ENCODE measurements around the gene NUTM2F.
"Not testable (repeated sequence)": the region's sequence is repeated elsewhere in the genome, so short reads cannot be mapped to it uniquely, and the experiment has no call there.

Gene NUTM2F, protein sequence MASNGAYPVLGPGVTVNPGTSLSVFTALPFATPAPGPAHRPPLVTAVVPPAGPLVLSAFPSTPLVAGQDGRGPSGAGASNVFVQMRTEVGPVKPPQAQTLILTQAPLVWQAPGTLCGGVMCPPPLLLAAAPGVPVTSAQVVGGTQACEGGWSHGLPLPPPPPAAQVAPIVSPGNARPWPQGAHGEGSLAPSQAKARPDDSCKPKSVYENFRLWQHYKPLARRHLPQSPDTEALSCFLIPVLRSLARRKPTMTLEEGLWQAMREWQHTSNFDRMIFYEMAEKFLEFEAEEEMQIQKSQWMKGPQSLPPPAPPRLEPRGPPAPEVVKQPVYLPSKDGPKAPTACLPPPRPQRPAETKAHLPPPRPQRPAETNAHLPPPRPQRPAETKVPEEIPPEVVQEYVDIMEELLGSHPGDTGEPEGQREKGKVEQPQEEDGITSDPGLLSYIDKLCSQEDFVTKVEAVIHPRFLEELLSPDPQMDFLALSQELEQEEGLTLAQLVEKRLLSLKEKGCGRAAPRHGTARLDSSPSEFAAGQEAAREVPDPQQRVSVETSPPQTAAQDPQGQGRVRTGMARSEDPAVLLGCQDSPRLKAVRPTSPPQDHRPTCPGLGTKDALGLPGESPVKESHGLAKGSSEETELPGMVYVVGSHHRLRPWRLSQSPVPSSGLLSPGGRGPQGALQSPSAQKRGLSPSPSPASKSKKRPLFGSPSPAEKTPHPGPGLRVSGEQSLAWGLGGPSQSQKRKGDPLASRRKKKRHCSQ

DNA sequence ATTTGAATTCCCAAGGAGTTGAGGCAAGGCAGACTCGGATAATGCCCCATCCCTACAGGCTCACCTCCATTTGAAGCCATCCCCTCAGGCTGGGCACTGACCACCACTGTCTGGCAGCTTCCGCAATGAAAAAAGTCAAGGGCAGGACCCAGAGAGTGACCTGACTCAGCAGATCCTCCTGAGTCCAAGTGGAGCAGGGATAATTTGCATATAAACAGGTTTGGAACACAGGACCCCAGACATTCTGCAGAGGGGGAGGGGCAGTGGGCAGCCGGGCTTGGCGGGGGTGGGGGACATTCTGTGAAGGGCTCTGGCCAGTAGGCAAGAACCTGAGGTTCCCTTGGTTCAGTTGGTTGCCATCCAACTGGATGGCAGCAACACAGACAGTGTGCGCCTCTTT is at the start of gene NUTM2F:
Gene NUTM2F (minus strand): TSS at position 101 of the 400 bp plus-strand sequence. CDS start 21 bp downstream, at position 80.
- not testable (repeated sequence) for H3K27ac Mint-ChIP-seq; H3K9me3 Mint-ChIP-seq; H3K4me1 Mint-ChIP-seq (ENCODE audit: low read depth); H3K4me3 Mint-ChIP-seq; H3K27me3 Mint-ChIP-seq; H3K36me3 Mint-ChIP-seq (ENCODE audit: low read depth)

DNA sequence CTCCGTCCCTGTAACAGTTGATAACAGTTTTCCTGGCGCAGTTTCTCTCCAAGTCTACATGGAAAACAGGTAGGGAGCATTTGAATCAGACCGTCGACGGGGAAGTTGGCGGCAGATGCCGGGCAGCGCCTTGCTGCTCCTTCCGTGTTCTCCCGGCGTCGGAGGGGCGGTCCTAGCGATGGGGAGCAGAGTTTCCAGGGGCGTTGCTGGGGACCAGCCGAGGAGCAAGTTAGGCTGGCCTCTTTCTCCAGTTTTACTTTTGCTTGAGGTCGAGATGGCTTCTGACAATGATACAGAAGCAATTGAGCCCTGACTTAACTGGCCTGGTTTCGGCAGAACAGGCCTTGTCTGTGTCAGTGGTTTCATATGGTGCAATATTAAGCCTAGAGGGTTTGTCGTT is 46.8 kb upstream of the NUTM2F start:
- H3K27me3 Mint-ChIP-seq; H3K36me3 Mint-ChIP-seq (ENCODE audit: low read depth); H3K9me3 Mint-ChIP-seq: not testable (repeated sequence)
- H3K4me3 Mint-ChIP-seq: peak overlapping the region; percentile 89
- peak overlapping the region; percentile 92 for H3K27ac Mint-ChIP-seq
- peaks cover 14% of the 10 kb centered on the region for H3K4me1 Mint-ChIP-seq (ENCODE audit: low read depth)

DNA sequence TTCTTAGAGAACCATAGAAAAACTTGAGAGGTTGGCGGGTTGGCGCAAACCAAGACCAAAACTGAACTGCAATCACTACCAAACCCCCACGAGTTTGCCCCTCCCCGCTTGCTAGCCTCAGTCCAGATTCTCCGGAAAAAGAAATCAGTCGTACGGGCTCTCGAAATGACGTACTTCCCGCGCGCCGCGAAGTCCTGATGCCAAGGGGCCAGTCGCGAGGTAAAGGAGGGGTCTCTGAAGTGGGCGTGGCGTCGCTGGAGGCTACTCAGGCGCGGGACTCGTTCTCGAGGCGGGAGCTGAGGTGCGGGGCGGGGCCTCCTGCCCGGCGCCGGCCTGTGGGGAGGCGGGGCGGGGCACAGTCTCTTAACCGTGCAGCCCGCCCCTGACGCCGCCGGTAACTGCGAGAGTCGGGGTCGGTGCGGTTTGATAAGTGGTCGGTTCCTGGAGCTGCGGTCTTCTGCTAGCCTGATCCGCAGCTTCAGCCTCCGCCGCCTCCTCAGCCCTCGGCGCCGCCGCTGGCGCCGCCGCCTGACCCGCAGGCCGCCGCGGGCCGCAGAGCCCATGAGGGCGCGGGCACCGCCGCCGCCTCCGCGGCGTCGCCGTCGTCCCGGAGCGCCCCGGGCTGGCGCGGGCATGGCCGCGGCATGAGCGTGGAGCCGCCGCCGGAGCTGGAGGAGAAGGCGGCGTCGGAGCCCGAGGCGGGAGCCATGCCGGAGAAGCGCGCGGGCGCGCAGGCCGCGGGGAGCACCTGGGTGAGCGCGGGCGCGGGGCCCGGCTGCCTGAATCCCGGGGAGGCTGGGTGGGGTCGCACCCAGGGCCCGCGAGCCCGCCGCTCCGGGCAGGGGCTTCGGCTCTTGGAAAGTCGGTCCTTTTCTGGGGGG is 46.0 kb upstream of the NUTM2F start:
- H3K27me3 Mint-ChIP-seq; H3K36me3 Mint-ChIP-seq (ENCODE audit: low read depth); H3K9me3 Mint-ChIP-seq: not testable (repeated sequence)
- peak overlapping the region; percentile 92 for H3K27ac Mint-ChIP-seq
- H3K4me3 Mint-ChIP-seq: peak overlapping the region; percentile 89
- H3K4me1 Mint-ChIP-seq (ENCODE audit: low read depth): peaks cover 14% of the 10 kb centered on the region

DNA sequence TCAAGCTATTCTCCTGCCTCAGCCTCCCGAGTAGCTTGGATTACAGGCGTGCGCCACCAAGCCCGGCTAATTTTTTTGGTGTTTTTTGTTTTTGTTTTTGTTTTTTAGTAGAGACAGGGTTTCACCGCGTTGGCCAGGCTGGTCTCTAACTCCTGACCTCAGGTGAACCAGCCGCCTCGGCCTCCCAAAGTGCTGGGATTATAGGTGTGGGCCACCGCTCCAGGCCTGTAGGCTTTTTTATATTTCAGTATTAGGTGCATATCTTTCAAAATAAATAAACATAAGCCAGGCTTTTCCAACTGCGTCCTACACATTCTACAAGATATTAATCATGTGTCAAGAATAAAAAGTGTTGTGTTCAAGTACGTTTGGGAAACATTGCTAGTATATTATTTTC is 45.3 kb upstream of the NUTM2F start:
- Mint-ChIP-seq H3K27ac (peak overlapping the region; percentile 74), H3K4me3 (peak overlapping the region; percentile 73), H3K4me1 (ENCODE audit: low read depth) (peaks cover 14% of the 10 kb centered on the region)
- H3K36me3 Mint-ChIP-seq (ENCODE audit: low read depth); H3K9me3 Mint-ChIP-seq; H3K27me3 Mint-ChIP-seq: not testable (repeated sequence)

DNA sequence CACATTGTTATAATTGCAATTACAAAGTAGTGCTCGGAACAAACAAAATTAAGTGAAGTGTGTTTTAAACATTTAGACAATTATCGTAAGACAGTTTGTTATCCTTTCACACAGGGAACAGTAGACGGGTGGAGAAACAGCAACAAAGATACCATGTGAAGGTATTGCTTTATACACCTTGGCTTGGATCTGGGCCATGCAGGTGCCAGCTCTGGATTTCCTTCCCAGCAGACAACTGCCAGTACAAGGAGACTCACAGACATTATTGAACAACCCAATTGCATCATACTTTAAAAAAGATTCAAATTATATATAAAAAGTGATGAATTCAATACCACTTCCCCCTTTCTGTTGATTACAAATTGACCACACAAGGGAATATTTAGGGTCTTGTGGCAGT is 41.8 kb upstream of the NUTM2F start:
- H3K4me1 Mint-ChIP-seq (ENCODE audit: low read depth); H3K27ac Mint-ChIP-seq; H3K36me3 Mint-ChIP-seq (ENCODE audit: low read depth); H3K4me3 Mint-ChIP-seq; H3K27me3 Mint-ChIP-seq; H3K9me3 Mint-ChIP-seq: not testable (repeated sequence)

DNA sequence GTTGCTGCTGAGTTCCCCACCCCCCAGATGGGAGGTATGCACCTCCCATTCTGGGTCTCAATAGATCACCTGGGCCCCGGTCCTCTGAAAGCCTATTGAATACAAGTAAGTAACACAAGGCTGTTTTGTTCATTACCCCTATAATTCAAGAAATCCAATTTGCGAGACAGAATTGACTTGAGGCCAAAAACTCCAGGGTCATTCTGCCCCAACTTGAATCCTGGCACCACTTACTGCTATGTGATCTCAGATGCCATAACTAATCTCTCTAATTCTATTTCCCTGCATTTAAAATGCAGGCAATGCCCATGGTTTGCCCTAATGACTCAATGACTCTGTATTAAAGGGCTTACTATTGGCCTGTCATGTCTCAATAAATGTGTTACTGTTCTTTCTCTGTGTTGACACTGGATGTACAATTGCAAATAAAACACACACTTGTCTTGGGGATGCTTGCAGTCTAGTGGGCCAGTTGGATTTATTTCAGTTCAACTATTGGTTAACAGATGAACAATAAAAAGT is 35.7 kb upstream of the NUTM2F start:
- not testable (repeated sequence) for H3K9me3 Mint-ChIP-seq; H3K27me3 Mint-ChIP-seq; H3K4me3 Mint-ChIP-seq; H3K36me3 Mint-ChIP-seq (ENCODE audit: low read depth); H3K4me1 Mint-ChIP-seq (ENCODE audit: low read depth); H3K27ac Mint-ChIP-seq

DNA sequence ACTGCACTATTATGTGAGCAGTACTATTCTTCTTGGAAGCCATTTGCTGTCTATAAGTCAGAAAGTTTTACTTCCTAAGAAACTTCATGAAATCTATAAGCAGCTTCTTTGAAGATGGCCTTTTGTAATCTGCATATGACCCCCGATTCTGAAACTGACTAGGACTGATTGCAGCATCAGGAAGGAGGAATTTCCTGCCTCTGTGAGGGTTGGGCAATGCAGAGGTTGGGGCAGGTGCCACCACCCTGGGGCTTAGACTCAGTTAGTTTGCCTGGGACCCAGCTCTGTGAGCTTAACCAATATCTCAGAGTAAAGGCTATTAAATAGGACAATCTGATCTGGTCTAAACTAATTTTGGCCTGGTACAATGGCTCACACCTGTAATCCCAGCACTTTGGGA is 28.7 kb upstream of the NUTM2F start:
- H3K4me3 Mint-ChIP-seq; H3K27ac Mint-ChIP-seq; H3K9me3 Mint-ChIP-seq; H3K4me1 Mint-ChIP-seq (ENCODE audit: low read depth); H3K27me3 Mint-ChIP-seq; H3K36me3 Mint-ChIP-seq (ENCODE audit: low read depth): not testable (repeated sequence)

DNA sequence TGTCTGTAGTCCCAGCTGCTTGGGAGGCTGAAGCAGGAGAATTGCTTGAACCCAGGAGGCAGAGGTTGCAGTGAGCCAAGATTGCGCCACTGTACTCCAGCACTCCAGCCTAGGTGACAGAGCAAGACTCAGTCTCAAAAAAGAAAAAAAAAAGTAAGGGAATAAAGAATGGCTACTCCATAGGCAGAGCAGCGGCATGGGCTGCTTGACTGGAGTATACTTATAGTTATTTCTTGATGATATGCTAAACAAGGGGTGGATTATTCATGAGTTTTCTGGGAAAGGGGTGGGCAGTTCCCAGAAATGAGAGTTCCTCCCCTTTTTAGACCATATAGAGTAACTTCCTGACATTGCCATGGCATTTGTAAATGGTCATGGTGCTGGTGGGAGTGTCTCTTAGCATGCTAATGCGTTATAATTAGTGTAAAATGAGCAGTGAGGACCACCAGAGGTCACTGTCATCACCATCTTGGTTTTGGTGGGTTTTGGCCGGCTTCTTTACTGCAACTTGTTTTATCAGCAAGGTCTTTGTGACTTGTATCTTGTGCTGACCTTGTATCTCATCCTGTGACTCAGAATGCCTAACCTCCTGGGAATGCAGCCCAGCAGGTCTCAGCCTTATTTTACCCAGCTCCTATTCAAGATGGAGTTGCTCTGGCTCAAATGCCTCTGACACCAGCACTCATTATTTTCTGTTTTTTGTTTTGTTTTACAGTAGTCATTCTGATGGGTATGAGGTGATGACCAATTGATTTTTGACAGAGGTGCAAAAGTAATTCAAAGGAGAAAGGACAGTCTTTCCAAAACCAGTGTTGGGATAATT is 23.7 kb upstream of the NUTM2F start:
- H3K9me3 Mint-ChIP-seq; H3K4me3 Mint-ChIP-seq; H3K4me1 Mint-ChIP-seq (ENCODE audit: low read depth); H3K27me3 Mint-ChIP-seq; H3K36me3 Mint-ChIP-seq (ENCODE audit: low read depth); H3K27ac Mint-ChIP-seq: not testable (repeated sequence)

DNA sequence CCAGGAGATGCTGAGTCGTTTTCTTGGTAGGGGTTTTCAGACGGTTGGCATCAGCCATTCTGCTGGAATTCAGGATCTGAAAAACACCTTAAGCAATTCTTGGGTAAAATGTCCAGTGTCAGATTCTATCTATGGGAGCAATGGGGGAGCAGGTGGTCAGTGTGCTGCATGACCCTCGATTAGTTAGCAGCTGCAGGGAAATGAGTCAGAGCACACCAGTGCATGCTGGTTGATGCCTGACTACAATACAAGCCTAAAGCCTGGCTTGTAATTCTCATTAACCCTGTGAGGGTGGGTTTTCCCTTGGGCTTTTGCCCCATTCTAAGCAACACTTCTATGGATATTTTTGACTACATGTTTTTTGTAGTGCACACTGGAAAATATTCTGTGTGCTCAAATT is 20.3 kb upstream of the NUTM2F start:
- not testable (repeated sequence) for H3K36me3 Mint-ChIP-seq (ENCODE audit: low read depth); H3K4me1 Mint-ChIP-seq (ENCODE audit: low read depth); H3K9me3 Mint-ChIP-seq; H3K4me3 Mint-ChIP-seq; H3K27ac Mint-ChIP-seq; H3K27me3 Mint-ChIP-seq

DNA sequence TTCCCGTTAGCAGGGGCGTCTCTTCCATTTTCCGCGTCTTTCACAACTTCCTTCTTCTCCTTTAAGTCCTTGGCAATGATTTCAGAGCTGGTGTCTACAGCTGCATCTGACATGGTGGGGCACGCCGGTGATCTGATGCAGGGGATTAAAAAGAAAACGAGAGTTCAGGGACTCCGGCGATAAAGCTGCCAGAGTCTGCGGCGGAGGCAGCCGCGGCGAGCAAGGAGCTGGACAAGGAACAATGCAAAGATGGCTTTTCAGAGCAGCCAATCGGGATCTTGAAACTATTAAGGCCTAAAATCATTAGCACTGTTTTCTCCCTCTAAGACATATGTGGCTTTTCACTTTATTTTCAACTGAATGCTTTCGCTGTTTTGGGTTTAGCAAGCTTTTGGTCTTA is 19.0 kb upstream of the NUTM2F start:
- H3K27me3 Mint-ChIP-seq; H3K4me3 Mint-ChIP-seq; H3K36me3 Mint-ChIP-seq (ENCODE audit: low read depth); H3K4me1 Mint-ChIP-seq (ENCODE audit: low read depth); H3K9me3 Mint-ChIP-seq: not testable (repeated sequence)
- peak overlapping the region; percentile 50 for H3K27ac Mint-ChIP-seq

DNA sequence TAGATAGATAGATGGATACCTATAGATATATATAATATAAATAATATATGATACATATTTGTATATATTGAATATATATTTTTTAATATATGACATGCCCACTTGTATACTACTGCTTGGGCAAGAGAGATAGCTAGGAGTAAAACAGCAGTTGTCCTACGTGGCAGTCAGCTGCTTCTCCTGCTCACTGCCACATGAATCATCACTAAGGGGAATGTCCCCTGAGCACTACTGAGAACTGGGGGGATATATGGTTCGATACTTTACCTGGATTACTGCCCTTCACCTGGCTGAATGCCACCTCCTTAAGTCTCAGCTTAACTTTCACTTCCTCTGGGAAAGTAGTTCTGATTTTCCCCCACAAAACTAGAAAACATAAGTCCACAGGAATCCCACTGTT is 13.3 kb upstream of the NUTM2F start:
- not testable (repeated sequence) for H3K4me3 Mint-ChIP-seq; H3K4me1 Mint-ChIP-seq (ENCODE audit: low read depth); H3K27me3 Mint-ChIP-seq; H3K9me3 Mint-ChIP-seq; H3K27ac Mint-ChIP-seq; H3K36me3 Mint-ChIP-seq (ENCODE audit: low read depth)

DNA sequence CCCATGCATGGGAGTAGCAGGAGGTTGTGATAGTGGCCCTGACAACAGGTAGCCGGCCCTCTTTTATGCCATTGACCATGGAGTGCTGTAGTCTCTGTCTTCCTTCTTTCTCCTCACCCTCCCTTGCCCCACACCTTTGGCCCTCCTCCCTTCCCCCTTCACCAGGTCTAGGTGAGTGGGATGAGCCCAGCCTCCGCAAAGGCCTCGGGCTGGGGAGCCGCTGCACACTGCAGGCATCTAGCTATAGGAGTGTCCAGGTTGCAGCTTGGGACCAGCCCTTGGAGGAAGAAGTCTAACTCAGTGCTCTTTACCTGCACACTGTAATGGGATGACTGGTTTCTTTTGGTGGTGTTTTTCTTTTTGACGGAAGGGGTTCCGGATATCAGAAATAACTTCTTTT is 12.3 kb upstream of the NUTM2F start:
- not testable (repeated sequence) for H3K27me3 Mint-ChIP-seq; H3K9me3 Mint-ChIP-seq; H3K27ac Mint-ChIP-seq; H3K36me3 Mint-ChIP-seq (ENCODE audit: low read depth); H3K4me3 Mint-ChIP-seq; H3K4me1 Mint-ChIP-seq (ENCODE audit: low read depth)

DNA sequence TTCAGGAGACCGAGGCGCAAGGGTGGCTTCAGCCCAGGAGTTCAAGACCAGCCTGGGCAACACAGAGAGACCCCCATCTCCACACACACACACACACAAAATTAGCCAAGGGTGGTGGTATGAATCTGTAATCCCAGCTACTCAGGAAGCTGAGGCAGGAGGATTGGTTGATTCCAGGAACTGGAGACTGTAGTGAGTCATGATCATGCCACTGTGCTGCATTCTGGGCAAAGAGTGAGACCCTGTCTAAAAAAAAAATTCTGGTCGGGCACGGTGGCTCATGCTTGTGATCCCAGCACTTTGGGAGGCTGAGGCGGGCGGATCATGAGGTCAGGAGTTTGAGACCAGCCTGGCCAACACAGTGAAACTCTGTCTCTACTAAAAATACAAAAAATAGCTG is 11.2 kb upstream of the NUTM2F start:
- H3K4me3 Mint-ChIP-seq; H3K27ac Mint-ChIP-seq; H3K36me3 Mint-ChIP-seq (ENCODE audit: low read depth); H3K9me3 Mint-ChIP-seq; H3K4me1 Mint-ChIP-seq (ENCODE audit: low read depth); H3K27me3 Mint-ChIP-seq: not testable (repeated sequence)

DNA sequence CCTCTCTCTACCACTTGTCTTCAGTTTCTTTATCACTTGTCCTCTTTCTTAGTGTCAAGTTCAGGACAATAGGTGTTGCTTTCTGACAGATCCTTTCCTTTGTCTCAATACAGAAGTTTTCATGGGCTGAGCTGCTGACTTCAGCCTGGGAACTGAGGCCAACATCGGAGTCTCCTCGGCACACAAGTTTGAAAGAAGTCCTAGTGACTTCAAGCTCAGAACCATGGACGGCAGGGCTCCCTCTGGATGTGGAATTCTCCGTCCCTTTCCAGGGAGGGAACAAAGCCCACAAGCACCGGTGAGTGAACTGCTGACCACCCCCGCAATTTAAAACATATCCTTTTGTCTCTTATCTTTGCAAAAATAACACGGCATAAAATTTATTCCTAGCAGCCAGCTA is 10.3 kb upstream of the NUTM2F start:
- H3K27ac Mint-ChIP-seq; H3K4me3 Mint-ChIP-seq; H3K36me3 Mint-ChIP-seq (ENCODE audit: low read depth); H3K27me3 Mint-ChIP-seq; H3K9me3 Mint-ChIP-seq; H3K4me1 Mint-ChIP-seq (ENCODE audit: low read depth): not testable (repeated sequence)
